NCI-H1105 treated with DMSO at 0.1 percent for 48 hours (cell line): ENCODE data around the gene PBX1.
A peak's percentile ranks its signal among the peaks of the same experiment; 100 is the strongest.

Experiments
- DNase-seq: peaks from one replicate; lab custom pipeline; 2025; lab: John Stamatoyannopoulos, UW

The PBX1 gene

GRCh38 chr1:164563721-164564360, 4.9 kb downstream of the PBX1 start:
- no peak for DNase-seq

DNA sequence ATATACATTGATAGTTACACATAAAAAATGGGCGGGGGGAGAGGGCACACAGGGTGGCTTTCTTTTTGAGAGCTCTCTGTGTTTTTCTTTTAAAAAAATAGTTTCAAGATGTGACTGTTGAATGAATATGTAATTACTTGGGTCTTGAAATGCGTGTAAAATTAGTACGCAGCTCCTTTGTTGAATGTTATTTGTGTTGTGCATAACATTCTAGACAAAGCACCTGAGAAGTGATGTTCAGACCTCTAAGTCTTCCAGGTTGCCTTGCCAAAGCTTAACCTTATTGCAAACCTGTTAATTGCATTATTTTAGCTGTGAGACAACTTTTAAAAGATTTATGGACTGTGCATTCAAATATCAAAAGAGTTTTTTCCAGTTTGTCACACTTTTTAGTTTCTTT, 5.4 kb downstream of the PBX1 start:
- no peak for DNase-seq

DNA sequence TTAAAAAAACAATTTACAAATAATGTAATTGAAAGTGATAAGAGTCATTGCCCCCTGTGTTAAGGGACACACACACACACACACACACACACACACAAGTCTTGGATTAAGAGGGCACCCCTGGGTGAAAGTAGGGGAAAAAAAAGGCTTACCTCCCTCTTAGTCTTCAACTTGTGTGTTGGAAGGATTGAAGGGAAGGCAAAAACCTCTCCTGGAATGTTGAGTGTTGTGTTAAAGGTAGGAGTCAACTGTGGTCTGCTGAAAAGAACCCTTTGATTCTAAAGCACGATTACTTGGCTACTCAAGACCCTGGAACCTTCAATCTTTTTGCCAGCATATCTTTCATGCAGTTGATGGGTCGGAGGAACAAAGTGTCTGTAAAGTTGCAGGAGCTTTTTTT, 6.4 kb downstream of the PBX1 start:
- DNase-seq = no peak

- no peak for DNase-seq
These were observed 8.8 kb downstream of the PBX1 start for GRCh38 chr1:164567774-164568173.

DNA sequence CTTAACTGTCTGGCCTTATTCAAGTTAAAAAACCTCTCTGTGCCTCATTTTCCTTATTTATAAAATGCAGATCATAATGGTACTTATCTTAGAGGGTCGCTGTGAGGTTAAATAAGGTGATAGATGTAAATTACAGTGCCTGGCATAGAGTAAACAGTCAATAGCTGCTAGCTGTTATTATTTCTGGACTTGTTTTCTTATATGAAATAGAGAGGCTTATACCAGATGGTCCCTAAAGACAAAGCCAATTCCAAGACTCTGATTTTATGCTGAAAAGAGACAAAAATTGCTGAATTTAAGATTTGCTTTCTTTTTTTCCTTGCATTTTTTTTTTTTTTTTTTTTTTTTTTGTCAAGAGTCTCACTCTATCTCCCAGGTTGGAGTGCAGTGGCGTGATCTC, 10.3 kb downstream of the PBX1 start:
- DNase-seq = no peak

- no peak for DNase-seq
These were observed 10.9 kb downstream of the PBX1 start for GRCh38 chr1:164569866-164570265.

GRCh38 chr1:164571333-164571732, 12.3 kb downstream of the PBX1 start:
- no peak for DNase-seq

- no peak for DNase-seq
These were observed 16.4 kb downstream of the PBX1 start for GRCh38 chr1:164575356-164575886.

- DNase-seq = no peak
These were observed 17.6 kb downstream of the PBX1 start for GRCh38 chr1:164576291-164577271.

- DNase-seq = no peak
These were observed 18.3 kb downstream of the PBX1 start for GRCh38 chr1:164577291-164577690.

DNA sequence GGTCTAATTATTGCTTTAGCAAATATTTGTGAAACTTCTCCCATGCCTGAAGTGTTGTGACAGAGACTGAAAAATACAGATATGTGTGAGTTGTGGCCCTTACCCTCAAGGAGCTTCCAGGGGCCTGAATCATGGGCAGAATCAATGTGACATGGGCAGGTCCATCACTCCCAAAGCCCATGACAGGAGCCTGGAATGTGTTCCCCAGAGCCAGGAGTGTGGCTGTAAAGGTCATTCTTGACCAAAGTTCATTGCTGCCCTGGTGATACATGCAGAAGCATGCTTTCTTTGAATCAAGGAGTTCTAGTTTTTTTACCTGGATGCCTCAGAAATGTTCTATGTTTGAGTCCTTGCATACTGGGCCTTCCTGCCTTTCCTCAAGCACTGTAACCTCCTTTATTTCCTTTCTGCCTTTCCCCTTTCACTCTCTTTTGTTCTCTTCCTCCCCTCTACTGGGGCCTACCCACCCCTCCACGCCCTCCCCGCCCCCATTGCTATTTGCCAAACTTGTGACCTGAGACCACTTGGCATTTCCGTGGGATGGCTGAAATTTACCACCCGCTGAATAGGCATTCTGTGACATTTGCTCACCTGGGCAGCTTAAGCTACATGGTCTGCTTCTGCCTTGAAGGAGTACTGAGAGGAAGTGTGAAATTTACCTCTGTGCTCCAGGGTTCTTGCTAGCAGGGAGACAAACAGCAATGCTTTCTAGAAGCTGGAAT, 19.7 kb downstream of the PBX1 start:
- no peak for DNase-seq

DNA sequence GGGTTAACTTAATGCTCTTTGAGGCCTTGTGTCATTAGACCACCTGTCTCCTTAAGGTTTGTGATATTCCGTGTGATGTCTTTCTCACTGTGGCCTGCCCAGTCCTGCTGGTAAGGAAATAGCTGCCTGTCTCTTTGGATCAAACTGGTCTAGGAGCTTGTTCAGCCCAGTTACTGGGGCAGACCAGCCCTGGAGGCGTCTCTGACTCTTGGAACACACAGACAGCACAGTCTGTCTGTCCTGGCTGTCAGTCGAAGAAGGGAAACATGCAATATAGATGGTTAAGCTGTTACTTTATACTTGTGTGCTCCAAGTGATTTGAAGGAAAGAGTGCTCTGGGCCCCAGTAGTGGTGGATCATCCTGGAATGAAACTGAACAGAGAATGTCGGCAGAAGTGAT, 20.4 kb downstream of the PBX1 start:
- DNase-seq = no peak

DNA sequence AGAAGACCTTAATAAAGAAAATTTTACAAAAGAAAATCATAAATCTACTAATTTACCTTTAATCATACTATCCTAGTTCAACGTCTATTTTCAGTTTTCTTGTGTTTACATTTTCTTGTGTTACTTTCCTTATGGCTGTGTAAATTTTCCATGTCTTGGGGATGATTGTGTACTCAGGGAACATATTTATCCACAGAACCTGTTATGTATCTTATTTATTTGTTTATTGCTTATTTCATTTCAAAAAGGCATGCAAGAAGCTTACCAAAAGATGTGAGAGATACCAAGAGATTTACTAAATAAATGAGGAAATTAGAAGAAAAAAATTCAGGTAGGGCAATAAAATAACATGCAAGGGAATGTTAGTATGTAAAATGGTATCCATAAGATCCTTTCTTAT, 22.8 kb downstream of the PBX1 start:
- no peak for DNase-seq

DNA sequence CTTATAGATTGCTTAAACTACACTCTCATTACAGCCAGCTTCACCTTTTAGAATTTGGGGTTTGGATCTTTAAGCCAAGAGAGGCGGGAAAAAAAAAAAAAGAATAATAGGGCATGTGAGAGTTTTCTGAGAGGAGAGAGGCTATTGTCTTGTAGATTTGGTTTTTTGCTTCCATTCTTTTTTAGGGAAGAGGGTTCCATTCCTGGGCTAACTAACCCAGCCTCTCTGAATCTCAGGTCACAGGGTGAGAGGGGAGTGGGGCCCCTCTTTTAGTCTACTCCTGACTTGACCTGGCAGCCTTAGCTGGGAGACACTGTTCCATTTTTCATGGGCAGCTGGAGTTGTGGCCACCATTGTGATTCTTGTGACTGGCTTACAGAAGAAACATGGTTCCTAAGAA, 24.2 kb downstream of the PBX1 start:
- DNase-seq = no peak

GRCh38 chr1:164583835-164584539, 25.0 kb downstream of the PBX1 start:
- no peak for DNase-seq

GRCh38 chr1:164586591-164586990, 27.6 kb downstream of the PBX1 start:
- no peak for DNase-seq

DNA sequence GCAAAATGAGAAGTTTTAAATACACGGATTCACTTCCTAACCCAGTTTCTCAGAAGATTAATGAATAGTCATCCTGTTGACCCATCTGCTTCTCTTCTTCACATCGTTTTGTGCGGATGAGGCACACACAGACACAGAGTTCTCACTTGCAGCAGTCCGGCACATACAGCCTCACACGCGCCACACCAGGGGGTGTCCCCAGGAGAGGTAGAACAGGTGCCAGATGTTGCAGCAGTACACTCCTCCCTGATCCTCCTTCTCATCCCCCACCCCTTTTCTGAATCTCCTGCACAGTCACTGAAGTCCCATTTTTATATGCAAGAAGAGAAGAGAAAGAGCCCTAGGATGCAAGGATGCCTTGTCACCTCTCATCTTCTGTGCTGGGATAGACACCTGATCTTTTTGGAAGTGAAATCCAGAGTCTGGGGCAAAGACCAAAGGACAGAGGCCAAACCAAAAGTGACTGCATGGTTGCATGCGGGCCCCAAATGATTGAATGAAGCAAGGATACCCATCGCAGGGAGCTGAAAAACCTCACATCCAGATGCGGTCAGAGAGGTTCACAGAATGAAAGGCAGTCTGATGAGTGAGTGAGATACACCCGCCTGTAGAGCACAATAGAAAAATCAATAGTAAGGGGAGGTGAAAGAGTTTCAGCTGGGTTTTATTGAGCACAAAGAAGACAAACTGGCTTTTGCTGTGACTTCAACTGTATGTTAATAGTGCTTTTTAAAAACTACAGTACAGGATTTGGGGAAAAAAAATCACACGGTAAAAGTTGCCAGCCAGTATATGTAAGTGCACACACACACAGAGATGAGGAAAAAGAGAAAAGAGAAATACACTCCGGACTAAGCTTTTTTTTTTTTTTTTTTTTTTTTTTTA, 28.9 kb downstream of the PBX1 start:
- peak; percentile 75 for DNase-seq

- peak; percentile 85 for DNase-seq
These were observed 29.7 kb downstream of the PBX1 start for GRCh38 chr1:164588516-164589341.

GRCh38 chr1:164589408-164589807, 30.4 kb downstream of the PBX1 start:
- no peak for DNase-seq

- DNase-seq = no peak
These were observed 31.1 kb downstream of the PBX1 start for GRCh38 chr1:164589961-164590507.
